Measurements from ENCODE around the gene CAMK1G. TPM values are rescaled to one million over a fixed set of nuclear protein-coding genes. Genes with fewer than 3 reads are reported as not detected.

Gene CAMK1G
- total and polyA plus RNA-seq, 9 donors, result 7.6 to 20.2 (median 12.0) TPM

DNA sequence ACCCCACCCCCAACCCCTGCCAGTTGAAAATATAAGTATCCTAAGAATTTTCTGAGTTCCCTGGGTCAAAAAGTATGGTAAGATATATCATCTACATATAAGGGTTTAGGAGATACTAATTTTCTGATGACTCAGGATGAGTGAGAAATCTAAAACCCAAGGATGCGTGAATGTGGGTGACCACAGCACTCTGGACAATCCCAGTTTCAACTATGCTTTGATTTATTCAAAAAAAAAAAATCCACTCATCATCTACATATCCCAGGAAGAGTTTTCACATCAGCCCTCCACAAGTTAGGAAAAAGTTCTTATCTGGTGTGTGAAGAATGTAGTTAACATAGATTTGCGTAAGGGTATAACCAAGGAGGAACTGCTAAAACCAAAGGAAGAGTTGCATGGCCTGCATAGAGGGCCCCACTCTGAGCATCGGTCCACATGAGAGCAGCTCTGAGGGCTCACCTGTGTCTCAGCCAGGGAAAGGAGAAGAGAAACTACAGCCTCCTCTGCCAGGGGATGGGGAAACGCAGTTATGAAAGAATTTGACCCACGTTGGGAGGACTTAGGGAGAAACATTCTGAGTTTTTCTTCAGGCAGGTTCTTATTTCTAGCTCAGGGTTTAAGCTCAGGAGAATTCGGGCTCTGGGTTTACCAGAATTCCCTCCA is 50.0 kb downstream of the CAMK1G start:
- WGBS, 3 donors, result 92 to 96% (median 94%) methylated on average over 6 of the region's 6 CpGs
- no peaks in the 10 kb centered on the region for H3K27me3 ChIP-seq
- H3K27ac ChIP-seq, result no peak overlapping the region
- no peaks in the 10 kb centered on the region for H3K4me1 ChIP-seq (ENCODE audit: insufficient read depth)
- no peak for DNase-seq
- no peak overlapping the region for H3K4me3 ChIP-seq
- TF ChIP-seq POLR2A (IDR thresholded peaks at IDR 0.05), result no peak
- TF ChIP-seq EP300 (IDR thresholded peaks at IDR 0.05), result no peak
- TF ChIP-seq, protein P1, sequence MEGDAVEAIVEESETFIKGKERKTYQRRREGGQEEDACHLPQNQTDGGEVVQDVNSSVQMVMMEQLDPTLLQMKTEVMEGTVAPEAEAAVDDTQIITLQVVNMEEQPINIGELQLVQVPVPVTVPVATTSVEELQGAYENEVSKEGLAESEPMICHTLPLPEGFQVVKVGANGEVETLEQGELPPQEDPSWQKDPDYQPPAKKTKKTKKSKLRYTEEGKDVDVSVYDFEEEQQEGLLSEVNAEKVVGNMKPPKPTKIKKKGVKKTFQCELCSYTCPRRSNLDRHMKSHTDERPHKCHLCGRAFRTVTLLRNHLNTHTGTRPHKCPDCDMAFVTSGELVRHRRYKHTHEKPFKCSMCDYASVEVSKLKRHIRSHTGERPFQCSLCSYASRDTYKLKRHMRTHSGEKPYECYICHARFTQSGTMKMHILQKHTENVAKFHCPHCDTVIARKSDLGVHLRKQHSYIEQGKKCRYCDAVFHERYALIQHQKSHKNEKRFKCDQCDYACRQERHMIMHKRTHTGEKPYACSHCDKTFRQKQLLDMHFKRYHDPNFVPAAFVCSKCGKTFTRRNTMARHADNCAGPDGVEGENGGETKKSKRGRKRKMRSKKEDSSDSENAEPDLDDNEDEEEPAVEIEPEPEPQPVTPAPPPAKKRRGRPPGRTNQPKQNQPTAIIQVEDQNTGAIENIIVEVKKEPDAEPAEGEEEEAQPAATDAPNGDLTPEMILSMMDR (IDR thresholded peaks at IDR 0.05), result no peak
- no peaks in the 10 kb centered on the region for H3K9me3 ChIP-seq
- no peaks in the 10 kb centered on the region for H3K36me3 ChIP-seq
- intact Hi-C loops (cut with DNase I), result loop anchor here in 2 of 4 donors (5.0 to 10.0 kb wide), 2 partner anchors 51 kb away; partner anchors contain the start of gene CAMK1G (in 1 of the 2)

DNA sequence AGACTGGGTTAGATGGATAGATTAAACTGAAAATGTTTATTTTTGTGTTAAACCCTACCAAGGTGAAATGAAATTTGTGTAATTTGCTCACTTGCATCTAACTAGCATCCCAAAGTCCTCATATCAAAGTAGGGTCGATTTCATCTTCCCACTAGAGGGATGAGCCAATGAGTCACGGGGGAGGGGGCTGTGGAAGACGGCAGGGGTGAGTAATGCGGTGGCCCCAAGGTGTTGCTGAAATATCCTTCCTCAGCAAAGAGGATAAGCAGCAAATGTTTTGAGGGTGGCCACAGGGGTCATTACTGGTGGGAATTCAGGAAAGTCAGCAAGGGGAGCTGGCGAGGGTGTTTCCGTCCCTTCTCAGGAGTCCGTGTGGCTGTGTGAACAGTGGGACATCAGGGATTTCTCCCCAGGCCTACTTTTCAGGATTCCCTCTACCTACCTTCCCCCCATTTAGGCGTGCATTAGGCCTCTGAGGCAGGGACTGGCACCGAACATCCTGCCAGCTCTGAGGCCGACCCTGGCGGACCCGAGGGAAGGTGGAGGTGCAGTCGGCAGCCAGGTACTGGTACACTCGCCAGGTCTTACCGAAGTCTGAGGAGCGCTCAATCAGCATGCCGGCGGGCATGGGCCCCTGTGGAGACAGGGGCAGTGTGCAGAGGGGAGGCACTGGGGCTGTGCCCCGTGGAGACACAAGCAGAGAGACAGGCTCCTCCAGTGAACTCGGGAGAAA is 50.7 kb downstream of the CAMK1G start:
- TF ChIP-seq EP300 (IDR thresholded peaks at IDR 0.05) (no peak), POLR2A (IDR thresholded peaks at IDR 0.05) (no peak)
- TF ChIP-seq, protein P1 (IDR thresholded peaks at IDR 0.05), result no peak
- H3K27me3 ChIP-seq, result no peaks in the 10 kb centered on the region
- no peaks in the 10 kb centered on the region for H3K9me3 ChIP-seq
- 86 to 90% (median 88%) methylated on average over 20 of the region's 20 CpGs for WGBS, 3 donors
- H3K36me3 ChIP-seq, result no peaks in the 10 kb centered on the region
- H3K27ac ChIP-seq, result no peak overlapping the region
- H3K4me1 ChIP-seq (ENCODE audit: insufficient read depth), result no peaks in the 10 kb centered on the region
- no peak overlapping the region for H3K4me3 ChIP-seq
- intact Hi-C loops (cut with DNase I), result loop anchor here in 2 of 4 donors (5.0 to 10.0 kb wide), 2 partner anchors 51 to 52 kb away; partner anchors contain the start of gene CAMK1G (in 1 of the 2)
- DNase-seq, result no peak

DNA sequence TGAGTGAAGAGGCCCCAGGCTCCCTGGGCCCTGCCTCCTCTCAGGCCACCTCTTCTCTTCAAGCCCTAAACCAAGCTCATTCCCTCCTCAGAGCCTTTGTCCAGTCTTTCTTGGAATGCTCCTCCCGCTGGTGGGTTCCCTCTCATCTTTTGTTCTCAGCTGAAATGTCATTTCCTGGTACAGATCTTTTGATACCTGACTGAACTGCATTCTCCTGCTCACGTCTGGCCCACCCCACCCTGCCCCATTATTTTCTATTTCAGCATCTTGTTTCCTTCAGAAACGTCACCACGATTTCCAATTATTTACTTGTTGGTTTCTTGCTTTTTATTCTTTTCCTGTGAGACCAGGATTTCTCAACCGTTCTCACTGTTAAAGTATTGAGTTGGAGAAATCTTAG is 52.3 kb downstream of the CAMK1G start:
- DNase-seq, result no peak
- TF ChIP-seq, protein P1 (IDR thresholded peaks at IDR 0.05), result no peak
- TF ChIP-seq POLR2A (IDR thresholded peaks at IDR 0.05), result no peak
- no peak for TF ChIP-seq EP300 (IDR thresholded peaks at IDR 0.05)
- intact Hi-C loops (cut with DNase I), result loop anchor here in 1 of 4 donors (10.0 kb wide), 1 partner anchor 49 kb away; no protein-coding TSS in a partner anchor
- H3K9me3 ChIP-seq, result no peaks in the 10 kb centered on the region
- H3K36me3 ChIP-seq, result no peaks in the 10 kb centered on the region
- no peak overlapping the region for H3K27ac ChIP-seq
- H3K4me1 ChIP-seq (ENCODE audit: insufficient read depth), result no peaks in the 10 kb centered on the region
- no peaks in the 10 kb centered on the region for H3K27me3 ChIP-seq
- no peak overlapping the region for H3K4me3 ChIP-seq
- WGBS, 3 donors, result 88 to 92% (median 89%) methylated on average over 5 of the region's 5 CpGs

DNA sequence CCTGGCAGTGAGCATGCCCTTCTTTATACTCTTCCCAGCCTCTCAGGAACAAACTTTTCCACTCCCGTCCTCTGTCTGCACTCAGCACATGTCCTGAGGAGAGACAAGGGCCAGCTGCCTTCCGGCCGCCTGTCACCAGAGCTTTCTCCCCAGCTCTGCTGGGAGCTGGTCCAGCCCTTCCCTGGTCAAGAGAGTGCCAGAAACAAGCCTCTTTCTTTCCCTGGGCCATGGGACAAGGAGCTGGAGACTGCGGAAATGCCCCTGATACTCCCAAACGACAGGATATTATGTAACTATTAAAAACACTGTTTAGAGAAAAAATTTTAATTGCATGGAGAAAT is 58.3 kb downstream of the CAMK1G start:
- peak; percentile 78 to 88 (median 83) for DNase-seq

More for the DNA sequence above, 58.3 kb downstream of the CAMK1G start:
- TF ChIP-seq POLR2A (IDR thresholded peaks at IDR 0.05), result no peak
- TF ChIP-seq, protein P1 (IDR thresholded peaks at IDR 0.05), result no peak
- intact Hi-C loops (cut with DNase I), result loop anchor here in 2 of 4 donors (5.0 kb wide), 2 partner anchors 35 to 45 kb away; partner anchors contain the start of gene G0S2 (in 1 of the 2)
- 1 to 6% (median 4%) methylated on average over 5 of the region's 5 CpGs for WGBS, 3 donors
- H3K9me3 ChIP-seq, result no peaks in the 10 kb centered on the region
- no peak overlapping the region for H3K4me3 ChIP-seq
- H3K36me3 ChIP-seq, result no peaks in the 10 kb centered on the region
- peaks cover 27% of the 10 kb centered on the region for H3K4me1 ChIP-seq (ENCODE audit: insufficient read depth)
- H3K27me3 ChIP-seq, result no peaks in the 10 kb centered on the region
- peak overlapping the region; percentile 49 to 91 for H3K27ac ChIP-seq

Data from ovary (tissue), 9 donors.